ENCODE results near the gene PEX11G.
A peak's percentile ranks its signal among the peaks of the same experiment; 100 is the strongest.

Gene PEX11G

DNA sequence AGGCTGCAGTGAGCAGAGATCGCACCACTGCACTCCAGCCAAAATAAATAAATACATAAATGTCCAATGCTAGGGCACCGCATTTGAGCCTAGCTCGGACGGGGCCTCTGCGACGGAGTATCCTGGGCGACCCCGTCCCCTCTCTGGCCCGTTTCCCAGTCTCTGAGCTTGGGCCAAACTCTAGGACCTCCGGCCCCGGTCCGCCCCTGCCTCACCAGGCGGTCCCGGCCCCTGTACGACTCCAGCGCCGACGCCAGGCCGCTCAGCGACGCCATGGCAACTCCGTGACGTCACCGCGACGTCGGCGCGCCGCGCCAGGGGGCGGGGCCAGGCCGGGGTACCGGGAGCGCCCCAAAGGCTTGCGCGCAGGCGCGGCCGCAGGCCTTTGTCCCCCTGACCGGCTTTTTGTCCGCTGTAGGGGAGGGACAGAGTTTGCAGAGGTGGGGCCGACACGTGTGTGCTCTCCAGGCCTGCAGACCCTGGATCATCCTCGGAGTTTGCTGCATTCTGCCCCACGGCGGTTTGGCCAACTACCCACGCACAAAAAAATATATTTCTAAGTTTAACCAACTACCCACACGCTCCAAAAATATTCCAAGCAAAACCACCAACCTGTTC lies at the start of gene PEX11G:
Gene PEX11G, minus strand, starts transcription at position 300 of the 618 bp plus-strand sequence. Its CDS starts 25 bp downstream, at position 275.
- peak; percentile 90 for DNase-seq

DNA sequence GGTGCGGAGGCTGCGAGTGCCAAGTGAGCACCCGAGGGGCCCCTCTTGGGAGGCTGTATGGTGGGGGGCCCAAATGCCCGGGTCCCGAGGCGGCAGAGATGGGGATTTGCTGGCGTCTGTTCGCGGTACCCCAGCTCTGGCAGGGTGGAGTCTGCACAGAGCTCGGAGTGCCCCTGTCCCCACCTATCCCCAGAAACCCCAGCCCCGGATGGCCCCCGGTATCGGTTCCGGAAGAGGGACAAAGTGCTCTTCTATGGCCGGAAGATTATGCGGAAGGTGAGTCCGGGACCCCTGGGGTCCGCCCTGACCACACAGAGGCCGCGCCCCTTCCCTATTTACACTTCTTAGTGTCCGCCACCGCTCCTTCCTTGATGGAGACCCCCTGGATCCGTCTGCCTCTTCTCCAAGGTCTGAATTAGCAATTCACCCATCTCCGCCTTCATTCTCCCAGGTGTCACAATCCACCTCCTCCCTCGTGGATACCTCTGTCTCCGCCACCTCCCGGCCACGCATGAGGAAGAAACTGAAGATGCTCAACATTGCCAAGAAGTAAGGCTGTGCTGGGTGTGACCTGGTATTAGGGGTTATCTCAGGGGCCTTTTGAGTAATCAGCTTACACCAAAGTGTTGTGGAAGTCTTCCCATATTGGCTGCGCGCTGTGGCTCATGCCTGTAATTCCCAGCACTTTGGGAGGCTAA lies 47.3 kb upstream of the PEX11G start:
- DNase-seq = no peak

DNA sequence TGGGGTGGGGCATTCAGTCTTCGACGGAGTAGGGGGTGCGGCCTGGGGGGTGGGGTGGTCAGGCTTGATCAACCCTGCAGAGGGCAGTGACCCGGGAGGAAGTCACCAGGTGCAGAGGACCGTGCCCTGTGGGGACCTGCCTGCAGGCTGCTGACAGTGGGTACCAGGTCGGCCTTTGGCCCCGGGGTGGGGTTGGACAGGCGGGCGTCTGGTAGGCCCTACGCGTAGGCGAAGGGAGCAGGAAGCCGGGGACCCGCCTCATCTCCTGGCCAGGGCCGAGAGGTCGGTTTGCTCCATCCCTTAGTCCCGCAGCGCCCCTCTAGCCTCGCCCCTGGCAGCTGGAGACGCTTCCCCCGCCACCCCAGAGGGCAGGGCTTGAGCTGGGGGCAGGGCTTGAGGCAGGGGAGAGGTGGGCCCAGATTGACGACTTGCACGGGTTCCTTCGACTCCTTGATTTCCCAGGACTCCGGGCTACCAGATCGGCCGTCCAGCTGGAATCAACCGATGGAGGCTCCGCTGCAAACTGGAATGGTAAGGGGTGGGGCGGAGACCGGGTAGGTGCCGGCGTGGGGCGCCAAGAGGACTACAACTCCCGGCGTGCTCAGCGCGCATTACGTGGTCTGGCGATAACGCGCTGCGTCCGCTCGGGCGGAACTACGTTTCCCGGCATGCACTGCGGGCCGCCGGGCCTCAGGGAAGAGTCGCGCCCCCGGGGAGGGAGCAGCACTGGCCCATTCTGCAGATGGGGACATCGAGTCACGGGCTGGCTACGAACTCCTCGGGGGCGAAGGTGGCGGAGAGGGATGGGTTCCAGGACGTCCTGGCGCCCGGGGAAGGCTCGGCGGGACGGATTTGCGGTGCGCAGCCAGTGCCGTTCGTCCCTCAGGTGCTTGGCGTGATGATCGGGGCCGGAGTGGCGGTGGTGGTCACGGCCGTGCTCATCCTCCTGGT lies 46.5 kb upstream of the PEX11G start, which contains the start of gene PNPLA6:
Gene PNPLA6, plus strand, starts transcription at position 671 of the 951 bp plus-strand sequence. Its CDS starts 72 bp downstream, at position 743.
- peak; percentile 87 for DNase-seq

DNA sequence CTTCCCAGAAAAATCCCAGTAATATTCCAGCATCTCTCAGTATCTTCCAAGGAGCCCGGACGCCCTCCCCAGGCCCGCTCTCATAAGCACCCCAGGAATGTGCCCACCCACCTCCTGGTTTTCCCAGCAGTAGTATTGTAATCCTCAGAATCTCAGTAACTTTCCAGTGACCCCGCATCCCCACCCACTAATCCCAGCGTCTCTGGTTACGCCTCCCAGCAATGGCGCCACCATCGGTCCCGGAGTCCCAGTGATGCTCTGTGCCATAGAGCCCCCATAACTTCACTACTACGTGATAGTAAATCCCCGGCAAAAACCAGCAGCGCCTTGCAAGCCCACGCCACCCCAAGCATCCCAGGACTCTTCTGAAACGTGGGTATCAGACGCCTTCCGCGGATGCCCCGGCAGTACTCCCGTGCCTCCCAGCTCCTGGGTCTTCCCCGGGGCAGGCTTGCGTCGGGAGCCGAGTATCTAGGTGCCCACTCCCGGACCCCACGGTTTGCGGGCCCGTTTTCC lies 45.8 kb upstream of the PEX11G start:
- DNase-seq = peak; percentile 32

DNA sequence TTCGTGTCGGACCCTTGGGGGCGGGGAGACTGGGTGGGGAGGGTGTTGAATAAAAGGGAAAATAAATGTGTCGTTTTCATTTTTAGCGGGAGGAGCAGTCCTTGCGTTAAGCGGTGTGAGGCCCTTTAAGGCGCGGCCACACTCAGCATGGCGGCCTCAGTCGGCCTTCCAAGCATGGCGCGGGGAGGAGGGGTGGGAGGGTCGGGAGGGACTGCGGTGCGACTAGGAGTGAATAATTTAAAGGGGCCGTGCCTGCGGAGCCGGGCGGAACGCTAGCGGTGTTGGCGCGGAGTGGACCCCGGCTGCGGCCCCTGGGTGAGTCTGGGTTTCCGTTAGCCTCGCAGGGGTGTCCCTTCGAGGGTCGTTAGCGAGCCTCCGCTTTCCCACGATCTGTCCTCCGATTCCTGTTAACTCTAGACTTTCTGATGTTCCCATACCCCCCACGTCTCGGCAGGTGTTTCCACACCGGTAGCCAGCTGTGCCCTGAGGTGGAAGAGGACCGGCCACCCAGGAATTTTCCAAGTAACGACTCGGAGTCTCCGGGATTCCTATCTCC lies 45.2 kb upstream of the PEX11G start:
- DNase-seq = peak; percentile 80

DNA sequence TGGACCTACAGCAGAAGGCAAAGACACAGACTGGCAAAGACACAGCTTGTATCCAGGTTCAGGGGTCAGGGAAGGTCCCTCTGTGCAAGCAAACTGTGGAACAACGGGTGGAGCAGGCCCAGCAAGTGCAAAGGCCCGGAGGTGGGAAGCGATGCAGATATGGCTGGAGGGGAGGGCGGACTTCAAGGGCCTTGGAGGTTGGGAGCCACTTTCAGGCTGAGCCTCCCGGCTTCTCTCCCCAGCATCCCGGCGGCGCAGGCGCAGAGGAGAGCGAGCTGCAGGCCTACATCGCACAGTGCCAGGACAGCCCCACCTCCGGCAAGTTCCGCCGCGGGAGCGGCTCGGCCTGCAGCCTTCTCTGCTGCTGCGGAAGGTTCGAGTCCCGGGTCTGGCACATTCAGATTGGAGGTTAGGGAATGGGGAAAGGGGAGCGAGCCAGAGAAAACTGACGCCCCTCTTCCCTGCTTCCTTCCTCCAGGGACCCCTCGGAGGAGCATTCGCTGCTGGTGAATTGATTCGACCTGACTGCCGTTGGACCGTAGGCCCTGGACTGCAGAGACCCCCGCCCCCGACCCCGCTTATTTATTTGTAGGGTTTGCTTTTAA lies 44.5 kb upstream of the PEX11G start:
- peak; percentile 72 for DNase-seq

DNA sequence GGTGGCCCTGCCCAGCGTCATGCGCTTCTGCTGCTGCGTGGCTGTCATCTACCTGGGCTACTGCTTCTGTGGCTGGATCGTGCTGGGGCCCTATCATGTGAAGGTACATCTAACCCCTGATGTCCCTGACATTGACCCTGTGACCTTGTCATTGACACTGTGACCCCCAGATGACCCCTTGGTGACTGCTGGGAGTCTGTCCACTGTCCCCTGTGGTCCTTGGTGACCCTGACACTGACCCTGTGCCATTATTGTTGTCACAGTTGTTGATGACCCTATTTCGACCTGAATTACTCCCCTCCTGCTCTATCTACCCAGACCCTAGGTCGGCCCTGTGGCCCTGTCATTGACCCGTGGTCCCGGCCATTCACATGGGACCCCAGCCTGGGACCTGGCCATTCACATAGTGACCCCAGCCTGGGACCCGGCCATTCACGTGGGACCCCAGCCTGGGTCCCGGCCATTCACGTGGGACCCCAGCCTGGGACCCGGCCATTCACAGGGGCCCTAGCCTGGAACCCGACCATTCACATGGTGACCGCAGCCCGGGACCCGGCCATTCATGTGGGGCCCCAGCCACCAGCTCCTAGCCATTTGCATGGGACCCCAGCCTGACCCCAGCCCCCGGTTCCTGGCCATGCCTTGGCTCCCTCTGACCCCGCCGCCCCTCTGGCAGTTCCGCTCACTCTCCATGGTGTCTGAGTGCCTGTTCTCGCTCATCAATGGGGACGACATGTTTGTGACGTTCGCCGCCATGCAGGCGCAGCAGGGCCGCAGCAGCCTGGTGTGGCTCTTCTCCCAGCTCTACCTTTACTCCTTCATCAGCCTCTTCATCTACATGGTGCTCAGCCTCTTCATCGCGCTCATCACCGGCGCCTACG lies 41.0 kb upstream of the PEX11G start:
- no peak for DNase-seq

DNA sequence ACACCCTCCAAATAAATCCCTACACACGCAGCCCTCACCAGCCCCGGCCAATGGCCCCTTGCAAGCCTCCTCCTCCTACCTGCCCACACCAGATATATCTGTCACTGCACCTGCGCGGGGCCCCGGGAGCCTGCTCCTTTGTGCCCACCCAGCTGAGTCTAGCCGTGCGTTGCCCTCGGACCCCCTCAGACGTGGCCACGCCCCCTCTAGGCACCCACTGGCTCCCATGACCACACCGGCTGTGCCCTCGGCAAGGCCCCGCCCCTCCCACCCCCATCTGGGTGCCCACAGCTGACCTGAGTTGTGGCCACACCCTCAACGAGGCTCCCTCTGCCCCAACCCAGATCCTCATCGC lies 40.4 kb upstream of the PEX11G start:
- no peak for DNase-seq

DNA sequence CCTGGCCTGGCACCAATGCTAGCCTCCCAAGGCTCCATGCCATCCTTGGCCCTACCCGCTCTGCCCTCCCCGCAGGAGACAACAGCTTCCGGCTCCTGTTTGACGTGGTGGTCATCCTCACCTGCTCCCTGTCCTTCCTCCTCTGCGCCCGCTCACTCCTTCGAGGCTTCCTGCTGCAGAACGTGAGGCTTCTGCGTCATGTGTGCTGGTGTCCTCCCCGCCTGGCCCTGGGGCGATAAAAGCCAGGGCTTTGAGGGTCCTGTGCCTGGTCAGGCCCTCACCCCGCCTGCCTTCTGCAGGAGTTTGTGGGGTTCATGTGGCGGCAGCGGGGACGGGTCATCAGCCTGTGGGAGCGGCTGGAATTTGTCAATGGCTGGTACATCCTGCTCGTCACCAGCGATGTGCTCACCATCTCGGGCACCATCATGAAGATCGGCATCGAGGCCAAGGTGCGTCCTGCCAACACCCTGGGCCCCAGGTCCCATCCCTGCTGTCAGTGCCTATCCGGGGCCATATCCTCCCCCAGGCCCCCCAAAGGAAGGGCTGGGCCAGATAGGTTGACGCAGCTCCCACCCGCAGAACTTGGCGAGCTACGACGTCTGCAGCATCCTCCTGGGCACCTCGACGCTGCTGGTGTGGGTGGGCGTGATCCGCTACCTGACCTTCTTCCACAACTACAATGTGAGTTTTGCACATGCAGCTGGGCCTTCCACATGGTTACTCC lies 39.8 kb upstream of the PEX11G start:
- DNase-seq = no peak

DNA sequence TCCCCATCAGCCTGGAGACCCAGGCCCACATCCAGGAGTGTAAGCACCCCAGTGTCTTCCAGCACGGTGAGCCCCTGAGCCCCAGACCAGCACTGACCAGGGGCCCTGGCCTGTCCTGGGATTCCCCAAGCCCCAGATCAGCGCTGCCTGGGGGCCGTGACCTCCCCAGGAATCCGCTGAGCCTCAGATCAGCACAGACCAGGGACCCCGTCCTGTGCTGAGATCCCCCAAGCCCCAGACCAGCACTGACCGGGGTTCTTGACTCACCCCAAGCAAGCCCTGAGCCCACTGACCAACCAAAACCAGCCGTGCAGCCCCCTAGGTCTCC lies 39.3 kb upstream of the PEX11G start:
- DNase-seq = no peak

DNA sequence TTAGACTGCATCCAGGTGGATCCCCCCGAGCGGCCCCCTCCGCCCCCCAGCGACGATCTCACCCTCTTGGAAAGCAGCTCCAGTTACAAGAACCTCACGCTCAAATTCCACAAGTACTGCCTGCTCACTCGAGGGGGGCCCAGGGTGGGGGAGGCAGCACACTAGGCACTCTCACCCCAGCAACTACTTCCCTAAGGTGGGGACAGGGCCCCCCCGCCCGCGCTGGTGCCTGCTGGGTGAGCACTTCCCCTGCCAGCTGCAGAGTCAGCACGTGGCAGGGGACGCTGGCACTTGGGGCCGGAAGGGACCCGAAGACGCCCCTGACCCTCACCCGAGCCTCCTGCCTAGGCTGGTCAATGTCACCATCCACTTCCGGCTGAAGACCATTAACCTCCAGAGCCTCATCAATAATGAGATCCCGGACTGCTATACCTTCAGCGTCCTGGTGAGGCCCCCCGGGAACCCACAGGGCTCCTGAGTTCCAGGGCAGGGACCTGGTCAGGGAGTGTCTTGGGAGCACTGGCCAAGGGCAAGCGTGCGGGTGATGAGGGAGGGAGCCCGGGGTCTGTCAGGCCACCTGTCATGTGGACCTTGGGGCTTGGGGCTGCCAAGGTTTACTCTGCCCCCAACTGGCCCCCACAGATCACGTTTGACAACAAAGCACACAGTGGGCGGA lies 38.8 kb upstream of the PEX11G start:
- no peak for DNase-seq

DNA sequence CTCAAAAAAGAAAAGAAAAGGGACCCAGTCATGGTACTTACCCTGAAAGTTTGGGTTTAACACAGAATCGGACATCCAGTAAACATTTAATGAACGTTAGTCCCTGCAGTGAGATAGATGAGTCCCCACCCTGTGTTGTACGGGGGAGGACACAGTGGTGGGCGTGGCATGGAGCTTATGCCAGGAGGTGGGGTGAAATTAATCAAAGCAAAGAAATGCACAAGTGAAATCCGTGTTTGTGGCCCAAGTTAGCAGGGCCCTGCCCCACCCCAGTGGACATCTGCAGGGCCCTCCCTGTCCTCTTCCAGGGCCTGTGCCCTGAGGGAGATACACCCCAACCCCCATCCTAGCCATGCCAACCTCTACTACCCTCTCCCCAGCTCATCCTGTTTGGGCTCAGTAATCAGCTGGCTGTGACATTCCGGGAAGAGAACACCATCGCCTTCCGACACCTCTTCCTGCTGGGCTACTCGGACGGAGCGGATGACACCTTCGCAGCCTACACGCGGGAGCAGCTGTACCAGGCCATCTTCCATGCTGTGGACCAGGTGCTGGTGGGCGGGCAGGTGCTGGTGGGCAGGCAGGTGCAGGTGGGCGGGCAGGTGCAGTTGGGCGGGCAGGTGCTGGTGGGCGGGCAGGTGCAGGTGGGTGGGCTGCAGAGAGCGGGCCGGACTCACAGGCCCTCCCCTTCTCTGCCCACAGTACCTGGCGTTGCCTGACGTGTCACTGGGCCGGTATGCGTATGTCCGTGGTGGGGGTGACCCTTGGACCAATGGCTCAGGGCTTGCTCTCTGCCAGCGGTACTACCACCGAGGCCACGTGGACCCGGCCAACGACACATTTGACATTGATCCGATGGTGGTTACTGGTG lies 37.5 kb upstream of the PEX11G start:
- no peak for DNase-seq

DNA sequence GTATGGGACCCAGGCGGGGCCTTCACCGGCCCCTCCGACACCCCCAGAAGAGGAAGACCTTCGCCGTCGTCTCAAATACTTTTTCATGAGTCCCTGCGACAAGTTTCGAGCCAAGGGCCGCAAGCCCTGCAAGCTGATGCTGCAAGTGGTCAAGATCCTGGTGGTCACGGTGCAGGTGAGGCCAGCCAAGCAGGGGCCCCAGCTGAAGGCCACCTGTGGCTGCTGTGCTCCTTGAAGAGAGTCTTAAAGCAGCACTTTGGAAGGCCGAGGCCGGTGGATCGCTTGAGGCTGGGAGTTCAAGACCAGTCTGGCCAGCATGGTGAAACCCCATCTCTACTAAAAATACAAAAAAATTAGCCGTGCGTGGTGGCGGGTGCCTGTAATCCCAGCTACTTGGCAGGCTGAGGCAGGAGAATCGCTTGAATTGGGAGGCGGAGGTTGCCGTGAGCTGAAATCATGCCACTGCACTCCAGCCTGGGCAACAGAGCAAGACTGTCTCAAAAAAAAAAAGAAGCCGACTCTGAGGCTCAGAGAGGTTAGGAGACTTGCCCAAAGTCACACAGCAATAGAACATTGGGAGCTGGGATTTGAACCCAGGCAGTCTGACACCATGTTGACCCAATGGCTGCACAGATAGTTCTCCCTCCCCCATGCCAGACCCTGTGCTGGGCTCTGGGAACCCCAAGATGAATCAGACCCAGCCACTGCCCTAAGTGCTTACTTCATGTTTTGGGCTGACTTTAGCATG lies 36.3 kb upstream of the PEX11G start:
- no peak for DNase-seq

DNA sequence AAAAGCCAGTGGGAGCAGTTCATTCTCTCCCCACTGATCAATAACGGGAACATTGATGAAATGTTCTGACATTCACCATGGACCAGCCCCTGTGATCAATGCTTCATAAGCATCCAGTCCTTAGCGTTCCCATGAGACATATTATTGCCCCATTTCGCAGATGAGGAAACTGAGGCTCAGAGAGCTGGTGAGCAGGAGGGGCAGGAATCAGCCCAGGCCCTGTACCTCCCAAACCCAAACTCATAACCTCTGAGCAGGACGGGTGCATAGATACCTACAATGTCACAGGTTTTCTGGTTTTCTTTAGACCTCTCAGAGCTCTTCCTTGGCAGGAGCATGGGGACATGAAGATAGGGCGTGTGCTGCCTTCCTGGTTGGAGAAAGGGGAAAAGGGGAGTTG lies 35.7 kb upstream of the PEX11G start:
- DNase-seq = no peak

DNA sequence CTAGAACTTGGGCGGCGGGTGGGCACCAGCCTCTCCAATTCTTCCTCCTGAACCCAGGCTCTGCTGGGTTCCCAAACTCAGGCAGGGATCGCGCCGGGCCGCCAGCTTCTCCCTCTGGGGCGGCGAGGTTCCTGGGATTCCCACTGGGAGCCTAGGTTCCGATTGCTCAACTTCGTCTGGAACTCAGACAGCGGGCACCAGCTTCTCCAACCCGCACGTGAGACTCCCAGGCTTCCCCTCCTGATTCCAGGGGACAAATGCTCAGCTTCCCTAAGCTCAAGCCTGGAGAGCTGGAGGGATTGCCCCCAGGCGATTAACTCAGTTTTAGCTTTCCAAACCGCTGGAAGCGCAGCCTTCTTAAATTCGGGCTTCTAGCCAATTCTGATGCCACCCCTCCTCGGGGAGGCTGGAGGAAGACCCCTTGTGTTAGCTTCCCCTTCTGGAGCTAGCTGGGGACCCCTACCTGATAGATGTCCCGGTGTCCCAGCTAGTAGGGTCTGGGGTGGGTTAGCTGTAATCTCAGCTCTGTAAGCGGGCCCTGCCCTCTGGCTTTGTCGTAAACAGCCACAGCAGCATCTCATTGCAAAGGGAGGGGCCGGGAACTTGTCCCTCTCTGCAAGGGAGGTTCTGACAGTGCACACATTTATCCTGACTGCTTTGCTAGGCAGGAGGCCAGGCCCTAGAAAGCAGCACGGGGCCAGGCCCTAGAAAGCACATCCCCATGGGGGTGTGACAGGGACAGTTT lies 34.3 kb upstream of the PEX11G start:
- no peak for DNase-seq

DNA sequence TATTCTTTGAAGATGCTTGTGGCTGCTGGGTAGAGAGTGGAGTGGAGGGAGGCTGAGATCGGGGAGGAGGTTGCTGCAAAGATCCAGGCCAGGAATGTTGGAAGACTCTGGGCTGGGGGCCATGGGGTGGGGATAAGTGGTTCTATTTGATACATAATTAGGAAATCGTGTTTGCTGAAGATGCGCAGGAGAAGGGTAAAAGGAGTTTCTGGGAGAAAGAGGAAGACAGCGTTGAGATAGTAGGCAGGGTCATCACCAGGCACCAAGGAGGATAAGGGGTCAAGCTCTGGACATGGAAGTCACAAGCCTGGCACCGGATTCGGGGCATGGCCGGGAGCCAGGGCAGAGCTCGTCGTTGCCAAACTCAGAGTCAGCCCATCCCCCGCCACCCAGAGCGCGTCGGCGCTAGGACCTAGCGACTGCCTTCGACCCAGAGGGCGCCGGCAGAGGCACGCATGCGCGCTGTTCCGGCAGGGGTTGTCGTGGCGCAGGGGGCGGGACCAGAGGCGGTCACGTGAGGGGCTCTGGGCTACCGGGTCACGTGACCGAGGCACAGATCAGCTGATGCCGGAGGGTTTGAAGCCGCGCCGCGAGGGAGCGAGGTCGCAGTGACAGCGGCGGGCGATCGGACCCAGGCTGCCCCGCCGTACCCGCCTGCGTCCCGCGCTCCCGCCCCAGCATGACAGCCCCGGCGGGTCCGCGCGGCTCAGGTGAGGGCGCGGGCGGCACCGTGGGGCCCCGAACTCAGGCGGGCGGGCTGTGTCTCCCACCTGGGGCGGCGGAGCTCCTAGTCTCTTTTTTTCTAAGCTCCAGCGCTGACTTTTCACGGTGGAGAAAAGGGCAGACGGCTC lies 33.5 kb upstream of the PEX11G start, which contains the start of gene MCOLN1:
Gene MCOLN1, plus strand, starts transcription at position 553 of the 851 bp plus-strand sequence. Its CDS starts 127 bp downstream, at position 680.
- DNase-seq = peak; percentile 96

Data from NCI-H1105 treated with DMSO at 0.1 percent for 48 hours (cell line).